ENCODE data around the gene FAM107B. TPM values are rescaled to one million over a fixed set of nuclear protein-coding genes. Genes with fewer than 3 reads are reported as not detected.

Gene FAM107B
- total RNA-seq, 1 experiment from 2014 or later = 24.5 TPM

- Histone ChIP-seq H3K27ac (ENCODE audit: insufficient read length, low read depth, low read length) (no peak overlapping the region), H3K79me2 (ENCODE audit: insufficient read depth, low read length) (no peaks in the 10 kb centered on the region)
- no CpG with 5 or more reads among the region's 11 CpGs for WGBS (ENCODE audit: extremely low coverage, insufficient read length, low lambda C conversion rate)
Measured at GRCh38 chr10:14548474-14548873, 226.2 kb downstream of the FAM107B start.

More at GRCh38 chr10:14548474-14548873, 226.2 kb downstream of the FAM107B start:
- no peak overlapping the region for H2BK15ac ChIP-seq (ENCODE audit: low read depth, low read length)
- no peaks in the 10 kb centered on the region for H4K20me1 ChIP-seq (ENCODE audit: control insufficient read depth, insufficient read depth, insufficient read length)
- TF ChIP-seq, protein P1, sequence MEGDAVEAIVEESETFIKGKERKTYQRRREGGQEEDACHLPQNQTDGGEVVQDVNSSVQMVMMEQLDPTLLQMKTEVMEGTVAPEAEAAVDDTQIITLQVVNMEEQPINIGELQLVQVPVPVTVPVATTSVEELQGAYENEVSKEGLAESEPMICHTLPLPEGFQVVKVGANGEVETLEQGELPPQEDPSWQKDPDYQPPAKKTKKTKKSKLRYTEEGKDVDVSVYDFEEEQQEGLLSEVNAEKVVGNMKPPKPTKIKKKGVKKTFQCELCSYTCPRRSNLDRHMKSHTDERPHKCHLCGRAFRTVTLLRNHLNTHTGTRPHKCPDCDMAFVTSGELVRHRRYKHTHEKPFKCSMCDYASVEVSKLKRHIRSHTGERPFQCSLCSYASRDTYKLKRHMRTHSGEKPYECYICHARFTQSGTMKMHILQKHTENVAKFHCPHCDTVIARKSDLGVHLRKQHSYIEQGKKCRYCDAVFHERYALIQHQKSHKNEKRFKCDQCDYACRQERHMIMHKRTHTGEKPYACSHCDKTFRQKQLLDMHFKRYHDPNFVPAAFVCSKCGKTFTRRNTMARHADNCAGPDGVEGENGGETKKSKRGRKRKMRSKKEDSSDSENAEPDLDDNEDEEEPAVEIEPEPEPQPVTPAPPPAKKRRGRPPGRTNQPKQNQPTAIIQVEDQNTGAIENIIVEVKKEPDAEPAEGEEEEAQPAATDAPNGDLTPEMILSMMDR (conservative IDR thresholded peaks at IDR 0.05) = no peak
- H3K14ac ChIP-seq (ENCODE audit: insufficient read depth, low read length) = peak overlapping the region; percentile 28; the same call in 1 of the 2 replicates
- no peaks in the 10 kb centered on the region; the same call in 1 of the 2 replicates for H3K4me1 ChIP-seq (ENCODE audit: insufficient read depth, low read length)
- no peak overlapping the region for H2BK12ac ChIP-seq (ENCODE audit: insufficient read length, low read depth, low read length)
- H3K79me1 ChIP-seq (ENCODE audit: insufficient read depth, low read depth, low read length, poor library complexity, severe bottlenecking) = no peaks in the 10 kb centered on the region
- no peaks in the 10 kb centered on the region for H3K9me3 ChIP-seq (ENCODE audit: control insufficient read depth, low read depth, low read length)
- H4K5ac ChIP-seq (ENCODE audit: insufficient read length, low read depth, low read length) = no peak overlapping the region
- no peak overlapping the region for H2AFZ ChIP-seq (ENCODE audit: low read length)
- H3T11ph ChIP-seq (ENCODE audit: low read length) = no peak overlapping the region
- H3K27me3 Mint-ChIP-seq (ENCODE audit: low read depth) = no peaks in the 10 kb centered on the region
- no peaks in the 10 kb centered on the region for H3K23me2 ChIP-seq (ENCODE audit: insufficient read length, low read depth, low read length, poor library complexity, severe bottlenecking)
- H3K27me3 ChIP-seq (ENCODE audit: insufficient read depth, low read length) = no peaks in the 10 kb centered on the region
- peaks cover 0 to 2% (median 1%) of the 10 kb centered on the region in 3 experiments; a peak in 3 of 7 replicates for H3K36me3 Mint-ChIP-seq (ENCODE audit: insufficient read depth in 1 of 3, low read depth in 3 of 3)
- H2BK5ac ChIP-seq (ENCODE audit: insufficient read length, low read length) = no peak overlapping the region
- no peak overlapping the region; a peak in 1 of 7 replicates for H3K27ac Mint-ChIP-seq
- no peak overlapping the region for H4K8ac ChIP-seq (replicated peaks; ENCODE audit: insufficient read length, low read depth, low read length)
- no peak overlapping the region for H3K4me2 ChIP-seq (ENCODE audit: insufficient read depth, insufficient read length, low read length)
- H3K4me3 Mint-ChIP-seq = no peak overlapping the region
- H3K4ac ChIP-seq (ENCODE audit: low read depth, low read length) = no peak overlapping the region
- no peak overlapping the region for H4K91ac ChIP-seq (ENCODE audit: insufficient read length, low read depth, low read length)
- H2BK20ac ChIP-seq (ENCODE audit: low read depth, low read length, poor library complexity, severe bottlenecking) = no peak overlapping the region
- H3K18ac ChIP-seq (ENCODE audit: insufficient read length, low read depth, low read length) = no peak overlapping the region
- H3K4me1 Mint-ChIP-seq = peaks cover 25 to 27% of the 10 kb centered on the region in 2 experiments
- H2BK120ac ChIP-seq (ENCODE audit: low read depth, low read length, poor library complexity, severe bottlenecking) = no peak overlapping the region
- no peak overlapping the region for H3K23ac ChIP-seq (ENCODE audit: insufficient read length, low read depth, low read length)
- H3K9ac ChIP-seq (ENCODE audit: extremely low read depth, insufficient read length, low read length) = no peak overlapping the region
- no peak overlapping the region for H3K56ac ChIP-seq (ENCODE audit: insufficient read length, low read depth, low read length)
- H3K9me3 Mint-ChIP-seq = no peaks in the 10 kb centered on the region
- H2AK5ac ChIP-seq (ENCODE audit: insufficient read length, low read length) = no peak overlapping the region
- DNase-seq = no peak

Measured in H9 (cell line).